OCI-LY3 (cell line): ENCODE data around the gene COL27A1.

Experiments used
- H2AFZ ChIP-seq: fragments of 200-600, 300-600 bp; shearing (Covaris generic); 2 replicates; pipeline ENCODE4 v1.6.0; 2014; ENCODE audit warnings: antibody characterized with exemption, low read depth, low read length
- H3K27ac ChIP-seq: fragments of 200-600, 300-600 bp; sonication (generic); 2 replicates; pipeline ENCODE4 v1.5.1; 2014; ENCODE audit warnings: mild to moderate bottlenecking, low read length, moderate library complexity, mixed read lengths
- H3K27me3 ChIP-seq: fragments of 200-600, 300-600 bp; sonication (generic); 2 replicates; pipeline ENCODE4 v1.6.1; 2014; ENCODE audit warnings: low read depth, low read length, mixed read lengths
- H3K36me3 ChIP-seq: fragments of 200-600, 300-600 bp; sonication (generic); replicated peaks from 2 replicates; pipeline ENCODE3; 2014; ENCODE audit warnings: low read depth, low read length, mixed read lengths
- H3K4me1 ChIP-seq: fragments of 300-600, 200-600 bp; sonication (generic); 2 replicates; pipeline ENCODE4 v1.6.1; 2014; ENCODE audit warnings: low read length, mixed read lengths
- H3K4me2 ChIP-seq: fragments of 200-600, 300-600 bp; sonication (generic); 2 replicates; pipeline ENCODE4 v1.6.1; 2014; ENCODE audit warnings: low read length, mixed read lengths
- H3K4me3 ChIP-seq: fragments of 300-600, 200-600 bp; sonication (generic); 2 replicates; pipeline ENCODE4 v1.5.1; 2014; ENCODE audit warnings: antibody characterized with exemption, mild to moderate bottlenecking, low read length, moderate library complexity
- H3K79me2 ChIP-seq: fragments of 300-600, 200-600 bp; shearing (Covaris generic); 2 replicates; pipeline ENCODE4 v1.6.1; 2014; ENCODE audit warnings: mild to moderate bottlenecking, low read length, mixed read lengths
- H3K9ac ChIP-seq: fragments of 300-600, 200-600 bp; shearing (Covaris generic); 2 replicates; pipeline ENCODE4 v1.6.0; 2014; ENCODE audit warnings: mild to moderate bottlenecking, low read length, moderate library complexity
- H3K9me3 ChIP-seq: fragments of 200-600, 300-600 bp; shearing (Covaris generic); 2 replicates; pipeline ENCODE4 v1.6.1; 2014; ENCODE audit warnings: low read length, mixed read lengths; ENCODE audit not compliant: insufficient read depth
- H4K20me1 ChIP-seq: fragments of 200-600, 300-600 bp; sonication (generic); 2 replicates; pipeline ENCODE4 v1.6.1; 2016; ENCODE audit warnings: low read length, mixed read lengths; ENCODE audit not compliant: insufficient read depth
- CTCF ChIP-seq: fragments of 200-600, 300-600 bp; sonication (generic); IDR thresholded peaks from 2 replicates; pipeline ENCODE4 v1.5.1; 2014; ENCODE audit warnings: antibody characterized with exemption, low read length, low read depth
- EZH2phosphoT487 ChIP-seq: fragments of 200-600 bp; shearing (Covaris generic); IDR thresholded peaks from 2 replicates; pipeline ENCODE4 v1.6.1; 2018; ENCODE audit warnings: antibody characterized with exemption, mixed run types, low read depth

The COL27A1 gene

GRCh38 chr9:114184071-114184470, 28.7 kb downstream of the COL27A1 start:
- TF ChIP-seq EZH2phosphoT487: no peak
- no peak for TF ChIP-seq CTCF
- Histone ChIP-seq H2AFZ (no peak overlapping the region), H3K79me2 (no peaks in the 10 kb centered on the region), H3K36me3 (no peaks in the 10 kb centered on the region), H3K27ac (no peak overlapping the region), H3K9me3 (no peaks in the 10 kb centered on the region), H3K9ac (no peak overlapping the region), H3K4me1 (no peaks in the 10 kb centered on the region), H3K27me3 (peaks cover 10% of the 10 kb centered on the region; the same call in 1 of the 2 replicates), H3K4me2 (no peak overlapping the region), H4K20me1 (no peaks in the 10 kb centered on the region), H3K4me3 (no peak overlapping the region)

- Histone ChIP-seq H4K20me1 (no peaks in the 10 kb centered on the region), H3K36me3 (no peaks in the 10 kb centered on the region), H3K79me2 (no peaks in the 10 kb centered on the region), H3K9me3 (peaks cover 1% of the 10 kb centered on the region; the same call in 1 of the 2 replicates), H3K27ac (no peak overlapping the region), H3K4me3 (no peak overlapping the region), H3K27me3 (peaks cover 12% of the 10 kb centered on the region; the same call in 1 of the 2 replicates), H3K4me1 (no peaks in the 10 kb centered on the region), H3K9ac (no peak overlapping the region), H3K4me2 (no peak overlapping the region), H2AFZ (no peak overlapping the region)
- TF ChIP-seq CTCF (no peak), EZH2phosphoT487 (no peak)
These were observed 29.5 kb downstream of the COL27A1 start for GRCh38 chr9:114184866-114185265.

GRCh38 chr9:114185570-114186490, 30.5 kb downstream of the COL27A1 start:
- Histone ChIP-seq H3K9ac (no peak overlapping the region), H3K4me3 (no peak overlapping the region), H4K20me1 (no peaks in the 10 kb centered on the region), H3K36me3 (no peaks in the 10 kb centered on the region), H2AFZ (no peak overlapping the region), H3K27me3 (peaks cover 12% of the 10 kb centered on the region; the same call in 1 of the 2 replicates), H3K9me3 (peaks cover 4% of the 10 kb centered on the region; the same call in 1 of the 2 replicates), H3K79me2 (no peaks in the 10 kb centered on the region), H3K4me1 (no peaks in the 10 kb centered on the region), H3K27ac (no peak overlapping the region), H3K4me2 (no peak overlapping the region)
- TF ChIP-seq EZH2phosphoT487: no peak
- TF ChIP-seq CTCF: no peak

- no peaks in the 10 kb centered on the region for H3K36me3 ChIP-seq
- TF ChIP-seq EZH2phosphoT487 (no peak), CTCF (no peak)
- H3K4me1 ChIP-seq: no peaks in the 10 kb centered on the region
- H3K27ac ChIP-seq: no peak overlapping the region
- no peaks in the 10 kb centered on the region for H4K20me1 ChIP-seq
- H3K9ac ChIP-seq: no peak overlapping the region
- no peak overlapping the region for H3K4me2 ChIP-seq
- peaks cover 4% of the 10 kb centered on the region; the same call in 1 of the 2 replicates for H3K9me3 ChIP-seq
- 0 out of 2 replicates have a peak, but pooled peaks cover 9% of the 10 kb centered on the region for H3K27me3 ChIP-seq
- no peak overlapping the region for H3K4me3 ChIP-seq
- H3K79me2 ChIP-seq: no peaks in the 10 kb centered on the region
- H2AFZ ChIP-seq: no peak overlapping the region
These were observed 31.4 kb downstream of the COL27A1 start for GRCh38 chr9:114186605-114187289.
